HL-60 (cell line): Measurements from ENCODE around the gene MYOM1.

Source experiments
- DNase-seq, 2 experiments: peaks; one replicate each; pipeline ENCODE4 v3.0.0-alpha.2; 2010 to 2020; ENCODE audit warnings: low read depth in 1 of 2, low spot score in 1 of 2
- H3K27ac ChIP-seq: fragments of 250-450 bp; sonication (Bioruptor Pico); replicated peaks from 2 replicates; pipeline ENCODE4 v1.5.1; 2020; ENCODE audit warnings: mild to moderate bottlenecking, moderate library complexity
- H3K27me3 ChIP-seq: fragments of 250-450 bp; sonication (Bioruptor Pico); 2 replicates; pipeline ENCODE4 v1.5.1; 2021; ENCODE audit warnings: mild to moderate bottlenecking, moderate library complexity; ENCODE audit not compliant: insufficient read depth, poor library complexity, severe bottlenecking
- H3K4me3 ChIP-seq: replicated peaks from 2 replicates; pipeline ENCODE4 v1.5.1; 2011; ENCODE audit warnings: mild to moderate bottlenecking, control low read depth, low read length; ENCODE audit not compliant: insufficient read depth
- GABPA ChIP-seq: IDR thresholded peaks from 2 replicates; pipeline ENCODE4 v1.6.1; 2012; ENCODE audit warnings: low read depth
- POLR2AphosphoS5 ChIP-seq: IDR thresholded peaks from 2 replicates; pipeline ENCODE4 v1.6.1; 2012; ENCODE audit warnings: low read depth
- SPI1 ChIP-seq: IDR thresholded peaks from 2 replicates; pipeline ENCODE4 v1.6.1; 2012; ENCODE audit warnings: low read depth, mild to moderate bottlenecking, borderline replicate concordance
- TF ChIP-seq, protein P1 (sequence below): IDR thresholded peaks from 2 replicates; pipeline ENCODE4 v1.6.1; 2012; ENCODE audit warnings: low read depth; ENCODE audit not compliant: insufficient replicate concordance
- TF ChIP-seq, protein P2 (sequence below): IDR thresholded peaks from one replicate; pipeline ENCODE4 v1.5.1; 2011; ENCODE audit warnings: low read length, control low read depth, inconsistent platforms; ENCODE audit not compliant: insufficient read depth

The MYOM1 gene

DNA sequence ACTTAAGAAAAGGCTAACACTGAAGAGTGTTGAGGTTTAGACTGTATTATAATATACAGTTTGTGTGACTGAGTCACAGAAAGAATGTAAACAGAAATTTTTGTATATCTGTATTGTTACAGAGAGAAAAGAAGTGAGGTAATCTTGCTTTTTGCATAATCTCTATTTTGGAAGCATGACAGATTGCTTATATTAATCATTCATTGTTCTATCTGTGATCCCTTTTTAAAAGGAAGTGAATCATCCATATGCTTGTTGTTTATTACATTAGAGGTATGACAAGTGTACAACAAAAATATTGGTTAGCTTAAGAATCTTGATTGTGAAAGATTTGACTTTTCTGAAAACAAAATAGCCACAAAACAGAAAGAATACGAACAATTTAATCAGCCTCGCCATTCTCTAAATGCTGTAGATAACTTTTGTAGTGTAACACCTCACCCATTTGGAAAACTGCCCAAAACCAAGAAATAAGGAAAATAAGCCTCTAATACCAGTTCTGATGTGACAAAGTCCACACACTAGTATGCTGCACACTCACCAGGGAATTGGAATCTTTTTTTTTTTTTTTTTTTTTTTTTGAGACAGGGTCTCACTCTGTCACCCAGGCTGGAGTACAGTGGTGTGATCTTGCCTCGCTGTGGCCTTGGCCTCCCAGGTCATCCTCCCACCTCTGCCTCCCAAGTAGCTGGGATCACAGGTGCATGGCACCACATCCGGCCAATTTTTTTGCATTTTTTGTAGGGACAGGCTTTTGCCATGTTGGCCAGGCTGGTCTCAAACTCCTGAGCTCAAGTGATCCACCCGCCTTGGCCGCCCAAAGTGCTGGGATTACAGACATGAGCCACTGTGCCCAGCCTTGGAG is 115.3 kb downstream of the MYOM1 start:
- no peak for DNase-seq
- Histone ChIP-seq H3K27me3 (no peaks in the 10 kb centered on the region), H3K4me3 (no peak overlapping the region), H3K27ac (no peak overlapping the region)
- no peak for TF ChIP-seq GABPA
- TF ChIP-seq POLR2AphosphoS5, result no peak
- TF ChIP-seq, protein P1, sequence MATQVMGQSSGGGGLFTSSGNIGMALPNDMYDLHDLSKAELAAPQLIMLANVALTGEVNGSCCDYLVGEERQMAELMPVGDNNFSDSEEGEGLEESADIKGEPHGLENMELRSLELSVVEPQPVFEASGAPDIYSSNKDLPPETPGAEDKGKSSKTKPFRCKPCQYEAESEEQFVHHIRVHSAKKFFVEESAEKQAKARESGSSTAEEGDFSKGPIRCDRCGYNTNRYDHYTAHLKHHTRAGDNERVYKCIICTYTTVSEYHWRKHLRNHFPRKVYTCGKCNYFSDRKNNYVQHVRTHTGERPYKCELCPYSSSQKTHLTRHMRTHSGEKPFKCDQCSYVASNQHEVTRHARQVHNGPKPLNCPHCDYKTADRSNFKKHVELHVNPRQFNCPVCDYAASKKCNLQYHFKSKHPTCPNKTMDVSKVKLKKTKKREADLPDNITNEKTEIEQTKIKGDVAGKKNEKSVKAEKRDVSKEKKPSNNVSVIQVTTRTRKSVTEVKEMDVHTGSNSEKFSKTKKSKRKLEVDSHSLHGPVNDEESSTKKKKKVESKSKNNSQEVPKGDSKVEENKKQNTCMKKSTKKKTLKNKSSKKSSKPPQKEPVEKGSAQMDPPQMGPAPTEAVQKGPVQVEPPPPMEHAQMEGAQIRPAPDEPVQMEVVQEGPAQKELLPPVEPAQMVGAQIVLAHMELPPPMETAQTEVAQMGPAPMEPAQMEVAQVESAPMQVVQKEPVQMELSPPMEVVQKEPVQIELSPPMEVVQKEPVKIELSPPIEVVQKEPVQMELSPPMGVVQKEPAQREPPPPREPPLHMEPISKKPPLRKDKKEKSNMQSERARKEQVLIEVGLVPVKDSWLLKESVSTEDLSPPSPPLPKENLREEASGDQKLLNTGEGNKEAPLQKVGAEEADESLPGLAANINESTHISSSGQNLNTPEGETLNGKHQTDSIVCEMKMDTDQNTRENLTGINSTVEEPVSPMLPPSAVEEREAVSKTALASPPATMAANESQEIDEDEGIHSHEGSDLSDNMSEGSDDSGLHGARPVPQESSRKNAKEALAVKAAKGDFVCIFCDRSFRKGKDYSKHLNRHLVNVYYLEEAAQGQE, result no peak
- no peak for TF ChIP-seq SPI1
- TF ChIP-seq, protein P2, sequence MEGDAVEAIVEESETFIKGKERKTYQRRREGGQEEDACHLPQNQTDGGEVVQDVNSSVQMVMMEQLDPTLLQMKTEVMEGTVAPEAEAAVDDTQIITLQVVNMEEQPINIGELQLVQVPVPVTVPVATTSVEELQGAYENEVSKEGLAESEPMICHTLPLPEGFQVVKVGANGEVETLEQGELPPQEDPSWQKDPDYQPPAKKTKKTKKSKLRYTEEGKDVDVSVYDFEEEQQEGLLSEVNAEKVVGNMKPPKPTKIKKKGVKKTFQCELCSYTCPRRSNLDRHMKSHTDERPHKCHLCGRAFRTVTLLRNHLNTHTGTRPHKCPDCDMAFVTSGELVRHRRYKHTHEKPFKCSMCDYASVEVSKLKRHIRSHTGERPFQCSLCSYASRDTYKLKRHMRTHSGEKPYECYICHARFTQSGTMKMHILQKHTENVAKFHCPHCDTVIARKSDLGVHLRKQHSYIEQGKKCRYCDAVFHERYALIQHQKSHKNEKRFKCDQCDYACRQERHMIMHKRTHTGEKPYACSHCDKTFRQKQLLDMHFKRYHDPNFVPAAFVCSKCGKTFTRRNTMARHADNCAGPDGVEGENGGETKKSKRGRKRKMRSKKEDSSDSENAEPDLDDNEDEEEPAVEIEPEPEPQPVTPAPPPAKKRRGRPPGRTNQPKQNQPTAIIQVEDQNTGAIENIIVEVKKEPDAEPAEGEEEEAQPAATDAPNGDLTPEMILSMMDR, result no peak

DNA sequence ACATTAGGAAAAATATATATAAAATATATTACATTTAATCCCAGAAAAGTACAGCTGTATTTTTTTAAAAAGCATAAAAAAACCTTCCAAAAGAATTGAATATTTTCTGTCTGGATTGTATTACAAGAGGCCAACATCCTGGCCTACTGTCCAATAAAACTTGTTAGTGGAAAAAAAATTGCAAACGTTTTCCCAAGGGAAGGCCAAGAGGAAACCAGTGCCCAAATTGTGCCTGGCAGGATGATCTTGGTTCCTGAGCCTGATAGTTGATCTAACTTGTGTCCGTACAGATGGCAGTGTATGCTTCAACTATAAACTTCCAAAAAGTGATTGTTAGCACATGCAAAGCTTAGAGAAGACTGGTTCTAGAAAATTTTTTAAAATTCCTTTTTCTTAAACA is 116.2 kb downstream of the MYOM1 start:
- no peak for DNase-seq
- Histone ChIP-seq H3K27me3 (no peaks in the 10 kb centered on the region), H3K27ac (no peak overlapping the region), H3K4me3 (no peak overlapping the region)
- TF ChIP-seq SPI1, result no peak
- TF ChIP-seq POLR2AphosphoS5, result no peak
- TF ChIP-seq, protein P2, result no peak
- TF ChIP-seq, protein P1, result no peak
- TF ChIP-seq GABPA, result no peak

DNA sequence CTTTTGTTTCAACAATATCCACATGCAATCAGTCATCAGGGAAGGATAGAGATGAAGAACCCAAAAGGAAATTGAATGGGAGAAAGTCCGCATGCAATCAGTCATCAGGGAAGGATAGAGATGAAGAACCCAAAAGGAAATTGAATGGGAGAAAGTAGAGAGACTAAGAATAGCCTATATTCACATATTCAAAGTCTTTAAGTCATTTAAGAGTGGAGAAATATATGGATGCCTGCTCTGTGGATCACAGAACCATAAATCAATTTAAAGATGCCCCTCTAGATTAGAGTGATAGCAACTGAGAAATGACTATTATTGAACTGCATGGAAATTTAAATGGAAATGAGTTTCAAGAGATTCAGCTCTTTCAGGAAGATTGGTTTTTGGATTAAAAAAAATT is 116.8 kb downstream of the MYOM1 start:
- Histone ChIP-seq H3K27ac (no peak overlapping the region), H3K27me3 (no peaks in the 10 kb centered on the region), H3K4me3 (no peak overlapping the region)
- no peak for DNase-seq
- TF ChIP-seq, protein P2, result no peak
- TF ChIP-seq POLR2AphosphoS5, result no peak
- TF ChIP-seq, protein P1, result no peak
